Stimulated activated CD4-positive, alpha-beta T cell treated with anti-CD3 and anti-CD28 coated beads, Interleukin-1b, Interleukin-23, amount 100 ng/mL, for 4 hours (primary cell): ENCODE measurements around the gene PDGFA.

ENCODE experiments used
- DNase-seq, 2 donors: peaks; one replicate each; pipeline ENCODE4 v3.0.0-alpha.2; 2020; ENCODE audit warnings: low read depth in 2 of 2

The PDGFA gene

DNA sequence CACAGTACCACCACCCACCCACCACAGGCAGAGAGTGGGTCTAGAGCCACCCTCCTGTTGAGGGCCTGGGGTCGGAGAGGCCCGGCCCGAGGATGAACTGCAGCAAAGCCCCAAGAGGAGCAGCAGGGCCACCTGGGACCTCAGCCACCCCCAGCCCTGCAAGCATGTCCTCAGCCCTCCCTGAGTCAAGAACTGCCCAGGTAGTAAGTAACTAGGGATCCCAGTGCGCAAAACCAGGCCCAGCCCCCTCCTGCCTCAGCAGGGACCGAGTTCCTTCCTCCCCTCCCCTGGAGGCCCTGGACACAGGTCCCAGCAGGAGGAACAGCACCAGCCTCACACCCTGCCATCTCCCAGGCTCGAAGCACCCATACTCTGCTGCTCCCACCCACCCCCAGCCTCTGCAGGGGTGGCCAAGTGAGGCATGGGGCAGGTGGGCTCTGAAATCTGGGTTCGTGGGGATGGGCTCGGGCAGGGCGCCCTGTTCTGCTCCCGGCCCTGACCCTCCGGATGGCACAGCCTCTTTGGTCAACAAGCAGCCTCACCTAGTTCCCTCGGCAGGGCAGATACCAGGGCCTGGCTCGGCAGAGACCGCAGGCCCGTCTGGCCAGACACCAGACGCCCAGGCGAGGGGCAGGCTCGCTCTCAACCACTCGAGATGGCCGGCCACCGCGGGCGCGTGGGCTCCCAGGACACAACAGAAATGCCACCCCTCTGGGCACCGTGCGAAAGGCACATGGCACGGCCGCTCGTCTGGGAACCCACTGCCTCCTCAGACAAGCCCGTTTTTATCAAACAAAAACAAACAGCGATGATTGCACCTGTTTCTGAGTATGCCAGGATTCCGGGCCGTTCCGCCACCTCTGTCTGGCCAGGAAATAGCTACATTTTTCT, 15.2 kb downstream of the PDGFA start:
- no peak for DNase-seq

DNA sequence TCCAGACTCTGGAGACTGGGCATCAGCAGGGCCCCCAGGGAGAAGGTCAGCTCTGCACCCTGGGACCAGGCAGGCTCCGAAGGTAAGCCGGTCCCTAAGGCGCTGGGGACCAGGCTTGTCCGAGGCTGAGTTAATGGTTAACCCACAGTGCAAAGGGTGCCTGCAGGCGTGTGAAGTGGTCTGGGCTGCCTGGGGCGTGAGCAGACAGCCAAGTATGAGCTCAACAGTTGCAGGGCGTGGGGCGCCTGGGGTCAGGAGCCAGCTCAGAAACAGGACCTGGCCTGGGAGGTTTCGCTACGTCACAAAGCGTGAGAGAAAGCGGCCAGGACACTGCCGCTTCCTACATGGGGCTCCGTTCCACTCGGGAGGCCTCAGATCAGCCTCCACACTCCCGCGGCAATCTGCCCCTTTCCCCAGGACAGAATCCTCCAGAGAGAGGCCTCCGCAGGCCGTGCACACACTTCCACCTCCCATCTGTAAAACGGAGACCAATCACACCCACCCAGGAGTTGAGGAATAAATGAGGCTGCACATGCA, 16.0 kb downstream of the PDGFA start:
- DNase-seq: no peak

DNA sequence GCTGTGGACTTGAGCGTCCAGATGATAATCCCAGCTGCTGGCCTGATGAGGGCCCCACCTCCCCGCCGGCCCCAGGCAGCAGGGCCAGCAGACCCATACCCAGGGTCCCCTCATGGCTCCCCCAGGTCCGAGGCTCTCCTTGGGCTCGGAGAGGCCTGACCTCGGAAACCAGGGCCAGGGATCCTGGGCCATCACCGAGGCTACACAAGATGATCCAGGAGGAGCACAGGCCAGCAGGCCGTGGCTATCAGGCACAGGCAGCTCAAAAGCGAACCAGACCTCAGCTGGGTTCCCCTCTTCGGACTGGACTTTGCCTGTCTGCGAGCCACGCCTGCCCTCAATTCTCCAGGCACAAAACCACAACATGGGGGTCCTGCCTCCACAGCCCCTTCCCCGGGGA, 17.4 kb downstream of the PDGFA start:
- DNase-seq: no peak

DNA sequence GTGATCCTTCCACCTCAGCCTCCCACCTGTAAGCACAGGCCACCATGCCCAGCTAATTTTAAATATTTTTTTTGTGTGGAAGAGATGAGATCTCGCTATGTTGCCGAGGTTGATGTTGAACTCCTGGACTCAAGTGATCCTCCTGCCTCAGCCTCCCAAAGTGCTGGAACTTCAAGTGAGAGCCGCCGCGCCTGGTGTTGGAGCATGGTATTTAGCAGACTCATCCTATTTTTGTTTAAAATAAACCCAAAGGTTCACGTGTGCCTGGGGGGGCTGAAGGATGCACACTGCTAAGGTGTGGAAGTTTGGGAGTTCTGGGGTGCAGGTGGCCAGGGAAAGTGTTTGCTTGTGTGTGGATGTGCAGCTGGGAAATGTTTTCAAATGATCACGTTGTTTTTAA, 18.1 kb downstream of the PDGFA start:
- no peak for DNase-seq

DNA sequence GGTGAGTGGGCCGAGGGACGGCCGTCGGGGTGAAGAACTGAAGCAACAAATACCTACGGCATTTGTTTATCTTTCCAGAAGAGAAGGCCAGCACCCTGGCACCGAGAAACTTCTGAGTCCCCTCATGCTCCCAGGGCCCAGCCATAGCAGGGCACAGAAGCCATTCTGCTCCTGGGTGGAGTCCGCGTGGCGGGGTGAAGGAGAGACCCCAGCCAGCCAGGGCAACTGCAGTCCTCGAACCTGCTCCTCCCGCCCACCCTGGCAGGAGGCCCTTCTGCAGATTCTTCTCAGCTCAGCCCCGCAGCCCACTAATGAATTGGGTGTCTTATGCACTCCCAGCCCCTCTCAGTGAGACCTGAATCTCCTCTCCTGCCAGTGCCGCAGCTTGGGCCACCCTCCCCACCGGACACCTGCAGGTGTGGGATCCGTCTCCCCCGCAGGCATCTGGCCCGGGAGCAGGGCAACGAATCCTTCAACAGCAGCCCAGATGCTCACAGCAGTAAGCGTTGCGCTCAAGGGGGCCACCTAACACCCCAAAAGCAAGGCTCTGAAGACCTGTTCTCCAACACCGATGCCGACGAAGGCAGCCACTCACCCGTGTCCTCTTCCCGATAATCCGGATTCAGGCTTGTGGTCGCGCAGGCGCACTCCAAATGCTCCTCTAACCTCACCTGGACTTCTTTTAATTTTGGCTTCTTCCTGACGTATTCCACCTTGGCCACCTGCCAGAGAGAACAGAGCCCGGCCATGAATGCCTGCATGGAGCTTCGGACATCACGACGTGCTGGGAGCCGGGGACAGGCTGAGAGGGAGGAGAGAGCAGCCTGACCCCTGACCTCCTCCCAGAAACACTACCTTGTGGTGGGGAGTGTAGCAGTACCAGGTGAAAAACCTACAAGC, 18.9 kb downstream of the PDGFA start:
- no peak for DNase-seq

DNA sequence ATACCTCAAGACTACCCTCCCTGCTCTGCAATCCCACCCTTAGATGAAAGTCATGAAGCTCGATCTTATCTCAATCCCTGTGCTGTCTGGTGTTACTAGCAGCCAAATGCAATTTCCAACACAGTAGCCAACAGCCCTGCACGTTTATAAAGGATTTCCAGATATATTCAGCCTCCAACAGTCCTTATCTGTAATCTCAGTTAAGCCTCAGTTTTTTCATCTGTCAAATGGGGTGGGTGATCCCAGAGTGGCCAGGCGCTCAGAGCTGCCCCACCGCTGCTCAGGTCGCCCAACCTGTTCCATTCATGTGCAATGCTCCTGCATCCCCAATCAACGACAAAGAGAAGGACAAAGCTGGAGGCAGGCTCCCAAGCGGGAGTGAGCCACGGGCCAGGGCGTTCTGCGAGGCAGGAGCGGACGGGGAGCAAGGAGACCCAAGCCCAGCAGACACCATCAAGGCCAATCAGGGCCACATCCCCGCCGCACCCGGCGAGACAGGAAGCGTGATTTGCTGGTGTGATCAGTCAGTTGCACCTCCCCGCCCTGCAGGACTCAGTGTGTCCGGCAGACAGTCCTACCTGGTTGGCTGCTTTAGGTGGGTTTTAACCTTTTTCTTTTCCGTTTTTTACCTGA, 19.7 kb downstream of the PDGFA start:
- no peak for DNase-seq

DNA sequence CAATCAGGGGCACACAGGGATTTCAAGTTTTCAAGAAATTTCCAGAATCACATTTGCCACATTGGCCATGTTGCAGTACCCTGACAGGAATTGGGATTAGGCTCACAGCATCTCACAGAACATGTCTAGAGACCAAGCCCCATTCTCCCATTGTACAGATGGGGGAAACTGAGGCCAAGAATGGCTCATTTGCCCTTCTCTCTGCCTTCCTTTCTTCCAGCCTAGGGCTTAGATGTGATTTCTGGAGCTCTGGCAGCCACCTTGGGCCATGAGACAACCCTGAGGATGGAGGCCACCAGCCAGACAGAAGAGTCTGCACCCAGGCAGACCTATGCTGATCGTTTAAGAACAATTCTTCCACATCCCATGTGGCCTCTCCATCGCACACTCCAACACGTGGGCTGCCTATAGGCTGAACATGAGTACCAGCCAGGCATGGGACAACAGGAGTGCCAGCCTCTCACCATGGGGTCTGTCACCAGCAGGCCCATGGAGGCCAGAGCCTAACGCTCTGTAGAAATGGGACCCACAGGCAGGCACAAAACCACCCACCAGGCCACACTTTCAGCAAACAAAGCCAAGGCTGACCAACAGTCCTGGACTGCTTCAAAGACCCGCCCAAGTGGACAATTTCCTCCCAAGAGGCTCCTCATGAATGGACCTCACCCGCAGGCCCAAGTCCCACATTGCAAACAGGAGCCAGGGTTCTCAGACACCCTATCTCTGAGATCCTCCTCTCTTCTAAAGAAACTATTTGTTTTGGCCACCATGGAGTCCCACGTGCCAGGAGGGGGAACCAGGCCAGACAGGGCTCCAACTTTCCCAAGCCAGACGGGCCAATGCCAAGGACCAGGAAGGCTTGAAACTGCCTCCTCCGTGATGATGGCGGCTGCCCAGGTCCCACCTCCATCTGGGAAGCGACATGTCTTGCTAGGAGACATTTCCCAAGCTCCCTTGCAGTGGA, 20.7 kb downstream of the PDGFA start:
- no peak for DNase-seq

DNA sequence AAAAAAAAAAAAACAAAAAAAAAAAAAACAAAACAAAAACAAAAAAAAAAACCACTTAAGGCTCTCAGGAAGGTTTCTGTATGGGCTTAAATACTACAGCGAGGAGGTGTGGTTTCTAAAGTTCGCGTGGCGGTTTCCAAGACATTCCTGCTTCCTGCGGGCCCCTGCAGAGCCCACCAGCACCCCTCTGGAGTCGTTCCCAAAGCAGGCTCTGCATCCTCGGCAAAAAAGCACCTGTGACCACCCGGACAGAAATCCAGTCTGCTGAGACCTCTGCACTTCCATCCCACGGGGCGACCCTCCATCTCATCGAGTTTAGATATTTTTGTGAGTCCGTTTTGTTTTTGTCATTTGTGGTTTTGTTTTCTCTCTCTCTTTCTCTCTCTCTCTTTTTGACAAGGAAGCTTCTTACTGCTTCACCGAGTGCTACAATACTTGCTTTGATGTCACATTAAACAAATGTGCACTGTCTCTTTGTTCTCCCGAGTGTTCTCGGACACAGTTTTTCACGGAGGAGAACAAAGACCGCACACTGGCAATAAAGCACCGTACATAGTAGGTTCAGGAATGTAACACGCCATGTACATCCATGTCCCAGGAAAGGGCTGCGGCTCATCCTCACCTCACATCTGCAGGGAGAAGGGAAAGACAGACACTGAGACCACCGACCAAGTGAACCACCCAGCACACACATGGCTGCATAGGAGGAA, 21.5 kb downstream of the PDGFA start:
- DNase-seq: no peak

DNA sequence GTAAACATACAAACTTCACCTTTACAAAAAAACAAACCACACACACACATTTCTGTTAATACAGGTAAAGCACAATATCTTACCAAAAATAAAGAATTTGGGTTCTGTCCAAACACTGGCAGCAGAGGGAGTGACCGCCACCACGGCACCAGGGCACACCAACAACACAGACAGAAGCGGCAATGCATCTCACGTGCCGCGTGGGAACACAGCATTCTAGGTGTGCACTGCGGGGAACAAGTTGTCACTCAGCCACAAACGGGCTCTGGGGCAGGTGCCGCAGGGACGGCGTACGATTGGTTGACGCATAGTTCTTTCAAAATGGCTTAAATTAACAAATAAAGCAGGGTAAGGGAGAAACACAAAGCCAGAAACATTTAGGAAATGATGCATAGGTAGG, 22.3 kb downstream of the PDGFA start:
- no peak for DNase-seq

DNA sequence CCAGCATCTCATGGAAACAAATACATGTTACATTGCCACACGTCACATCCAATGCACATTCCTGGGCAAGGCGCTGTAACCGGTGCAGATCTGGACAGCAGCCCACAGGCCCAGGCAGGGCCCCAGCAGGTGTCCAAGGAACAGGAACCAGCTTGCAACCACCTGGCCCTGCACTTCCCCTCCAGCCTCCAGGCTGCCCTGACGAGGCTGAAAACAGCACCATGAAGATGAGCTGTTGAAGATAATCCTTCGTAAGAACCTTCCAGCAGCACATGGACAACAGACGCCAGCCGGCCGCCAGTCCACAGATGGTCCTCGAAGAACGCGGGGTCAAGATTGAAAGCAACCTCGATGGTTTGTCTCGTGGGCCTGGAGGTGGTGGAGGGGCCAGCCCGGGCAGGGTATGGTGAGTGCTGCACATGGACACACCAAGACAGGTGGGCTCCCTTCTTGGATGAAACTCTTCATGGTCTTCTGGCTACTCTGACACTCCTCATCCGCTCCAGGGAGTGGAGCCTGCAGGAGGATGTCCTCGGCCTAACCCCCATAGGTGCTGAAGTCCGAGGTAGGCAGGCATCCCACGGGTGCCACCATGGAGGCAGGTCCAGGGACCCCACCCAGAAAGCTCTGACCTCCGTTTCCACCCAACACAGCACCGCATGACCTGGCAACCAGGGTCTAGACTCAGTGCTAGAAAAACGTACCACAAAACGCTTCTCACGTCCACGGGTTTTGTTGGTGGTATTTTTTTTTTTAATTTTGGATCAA, 22.9 kb downstream of the PDGFA start:
- DNase-seq: no peak

DNA sequence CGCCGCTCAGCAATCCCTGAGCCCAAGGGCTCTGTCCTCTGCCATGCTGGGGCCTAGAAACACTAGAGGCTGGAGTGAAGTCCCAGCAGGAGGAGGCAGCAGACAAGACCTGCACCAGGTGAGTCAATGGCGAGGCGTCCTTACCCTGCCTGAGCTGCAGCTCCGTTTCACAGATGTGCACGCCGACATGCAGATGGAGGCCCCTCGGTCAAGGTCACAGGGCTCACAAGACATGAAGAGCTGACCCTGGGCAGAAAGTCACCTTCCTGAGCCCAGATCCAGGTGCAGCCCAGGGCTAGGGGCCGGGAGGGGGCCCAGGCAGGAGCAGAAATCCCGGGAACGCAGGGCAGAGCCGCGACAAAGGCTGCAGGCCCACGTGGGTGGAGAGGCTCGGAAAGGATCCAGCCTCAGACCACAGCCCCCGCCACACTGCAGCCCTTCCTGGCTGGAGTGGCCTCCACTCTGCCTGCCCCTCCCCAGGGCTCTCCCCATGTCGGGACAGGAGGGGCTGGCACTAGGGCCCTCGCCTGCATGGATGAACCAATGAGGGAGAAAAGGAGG, 23.8 kb downstream of the PDGFA start:
- DNase-seq: no peak

DNA sequence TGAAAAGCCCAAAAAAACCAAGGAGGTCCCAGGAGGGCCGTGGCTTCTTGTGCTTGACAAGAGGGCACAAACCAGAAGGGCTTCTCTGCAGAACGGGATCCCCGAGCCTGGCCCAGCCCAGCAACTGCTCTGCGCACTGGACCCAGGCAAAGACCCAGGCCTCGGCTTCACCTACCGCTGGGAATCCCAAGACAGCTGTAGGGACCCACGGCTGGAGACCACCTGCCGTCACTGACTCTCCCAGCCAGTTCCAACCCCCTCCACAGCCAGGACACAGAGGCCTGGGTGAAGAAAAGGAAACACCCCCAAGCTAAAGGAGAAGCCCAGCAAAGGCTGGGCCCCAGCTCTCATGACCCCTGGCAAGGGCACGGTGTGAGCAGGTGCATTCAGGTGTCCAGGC, 24.3 kb downstream of the PDGFA start:
- no peak for DNase-seq

DNA sequence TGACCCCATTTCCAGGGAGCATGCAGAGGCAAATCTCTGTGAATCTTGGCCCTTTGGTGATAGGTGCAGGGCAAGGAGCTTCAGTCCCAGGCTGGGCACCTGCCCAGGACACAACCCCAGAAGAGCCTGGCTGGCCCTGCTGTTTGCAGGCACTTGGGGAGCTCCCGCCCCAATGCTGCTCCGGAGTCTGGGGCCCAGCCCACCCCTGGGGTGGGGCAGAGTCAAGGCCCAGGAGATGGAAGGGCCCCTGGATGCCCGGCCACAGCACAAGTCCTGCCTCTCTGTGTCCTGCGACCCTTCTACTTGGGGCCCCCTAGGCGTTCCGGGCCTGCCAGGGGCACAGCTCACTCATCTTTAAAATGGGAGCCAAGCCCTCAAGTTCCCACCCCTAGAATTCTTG, 24.7 kb downstream of the PDGFA start:
- no peak for DNase-seq

DNA sequence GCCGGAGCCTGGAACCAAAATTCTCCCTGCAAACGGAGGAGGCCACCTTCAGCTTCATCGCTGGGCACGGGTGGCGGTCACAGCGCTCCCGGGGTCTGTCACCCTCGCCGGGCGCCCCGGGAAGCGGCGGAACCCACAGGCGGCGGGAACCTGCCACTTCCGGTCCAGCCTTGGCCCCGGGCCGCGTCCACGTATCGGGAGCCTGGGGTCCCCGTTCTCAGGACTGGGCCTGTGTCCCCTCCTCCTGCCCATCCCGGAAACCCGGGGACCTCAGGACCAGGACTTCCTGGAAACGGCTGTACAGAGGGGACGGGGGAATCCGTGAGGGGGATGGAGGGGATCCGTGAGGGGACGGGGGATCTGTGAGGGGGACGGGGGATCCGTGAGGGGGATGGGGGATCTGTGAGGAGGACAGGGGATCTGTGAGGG, 25.4 kb downstream of the PDGFA start:
- no peak for DNase-seq

DNA sequence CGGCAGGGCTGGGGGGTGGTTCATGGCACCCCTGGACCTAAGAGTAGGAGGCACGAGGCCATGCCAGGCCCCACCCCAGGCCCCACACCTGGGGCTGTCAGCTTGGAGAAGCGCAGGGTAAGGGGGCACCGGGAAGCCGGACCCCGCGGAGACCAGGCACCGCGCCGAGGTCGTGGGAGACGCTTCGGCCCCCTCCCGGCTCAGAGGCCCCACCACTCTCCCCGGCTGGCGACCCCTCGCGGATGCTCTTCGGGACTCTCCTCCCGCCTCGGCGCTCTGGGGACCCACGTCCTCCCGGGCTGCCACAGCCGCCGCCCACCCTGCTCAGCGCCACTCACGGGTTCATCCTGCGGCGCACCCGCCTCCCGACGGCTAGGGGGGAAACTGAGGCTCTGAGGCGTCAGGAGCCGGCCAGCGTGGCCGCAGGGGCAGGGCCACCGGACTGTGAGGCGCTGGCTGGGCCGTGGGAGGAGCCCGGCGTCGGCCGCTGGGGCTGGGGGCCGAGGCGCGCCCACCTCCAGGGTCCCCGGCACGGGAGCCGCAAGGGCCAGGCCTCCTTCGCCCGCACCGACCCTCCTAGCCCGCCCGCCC, 25.9 kb downstream of the PDGFA start:
- DNase-seq: no peak

DNA sequence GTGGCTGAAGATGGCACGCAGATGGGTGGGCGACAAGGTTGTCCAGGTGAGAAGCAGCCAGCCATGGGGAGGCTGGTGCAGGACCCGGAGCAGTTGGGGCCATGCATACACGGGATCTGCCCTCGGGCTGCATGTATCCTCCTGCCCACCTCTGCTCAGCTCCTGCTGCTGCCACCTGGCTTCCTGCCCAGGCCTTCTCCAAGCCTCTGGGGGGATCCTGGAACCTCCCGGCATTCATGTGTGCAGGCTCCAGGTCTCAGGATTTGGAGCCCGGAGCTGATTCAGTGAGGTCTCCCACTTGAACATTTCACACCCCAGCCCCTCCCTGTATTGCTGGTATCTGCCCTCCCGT, 27.0 kb downstream of the PDGFA start:
- DNase-seq: no peak

DNA sequence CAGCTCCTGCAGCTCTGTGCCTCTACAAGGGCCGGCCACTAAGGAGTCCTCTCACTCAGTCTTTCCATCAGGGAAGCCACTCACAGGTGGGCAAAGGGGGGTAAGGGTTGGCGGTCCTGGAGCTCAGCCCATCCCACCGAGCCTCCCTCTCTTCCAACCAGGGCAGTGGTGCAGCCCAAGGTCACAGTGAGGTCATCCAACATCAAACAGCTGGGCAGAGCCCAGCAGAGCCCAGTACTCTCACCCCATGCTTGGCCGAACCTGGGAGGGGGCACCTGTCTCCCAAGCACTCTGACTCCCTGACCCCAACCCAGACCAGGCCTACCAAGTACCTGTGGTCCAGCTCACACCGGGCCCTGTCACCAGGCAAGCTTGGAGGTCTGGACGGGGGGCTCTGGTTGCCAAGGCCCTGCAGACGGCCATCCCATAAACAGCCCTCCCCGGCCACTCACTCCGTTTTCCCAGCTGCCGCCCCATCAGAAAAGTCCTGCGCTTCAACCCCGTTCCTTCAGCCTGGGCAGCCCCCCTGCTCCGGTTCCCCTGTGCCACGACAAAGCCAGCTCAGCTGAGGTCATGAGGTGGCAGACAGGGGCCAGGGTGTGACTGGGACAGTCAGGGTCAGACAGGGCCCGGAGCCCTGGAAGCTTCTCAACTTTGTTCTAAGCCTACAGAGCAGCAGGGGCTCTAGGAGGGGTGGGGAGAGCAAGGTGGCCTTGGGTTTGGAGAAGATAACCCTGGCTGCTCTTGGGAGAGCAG, 27.5 kb downstream of the PDGFA start:
- no peak for DNase-seq

DNA sequence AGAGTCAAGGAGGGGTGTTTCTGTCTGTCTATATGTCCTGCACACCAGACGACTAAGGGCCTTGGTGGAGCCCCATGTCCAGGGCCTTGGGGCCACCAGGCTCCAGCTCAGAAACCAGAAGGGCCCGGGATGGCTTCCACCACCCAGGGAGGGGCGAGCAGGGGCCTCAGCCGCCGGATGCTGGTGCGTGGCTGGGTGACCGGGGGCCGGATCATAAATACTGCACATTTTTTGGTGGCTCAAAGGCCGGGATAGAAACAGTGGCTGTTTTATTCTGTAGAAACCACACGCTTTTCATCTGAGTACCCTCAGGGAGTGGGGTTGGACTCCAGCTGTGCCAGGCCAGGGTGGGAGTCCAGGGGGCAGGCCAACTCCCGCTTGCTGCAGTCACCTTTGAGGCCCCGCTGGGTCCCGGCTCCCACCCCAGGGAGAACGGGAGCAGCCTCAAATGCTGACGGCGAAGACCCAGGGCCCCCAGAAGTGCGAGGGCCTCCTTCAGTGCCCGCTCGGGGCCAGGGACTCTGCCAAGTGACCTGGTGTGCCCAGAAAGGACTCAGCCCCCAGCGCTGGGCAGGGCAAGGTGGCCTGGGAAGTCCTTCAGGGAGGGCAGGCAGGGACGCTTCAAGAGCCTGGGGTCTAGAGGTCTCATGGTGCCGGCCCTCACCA, 28.2 kb downstream of the PDGFA start:
- no peak for DNase-seq
